MCF 10A (cell line): ENCODE data around the gene VAV2. TPM values are rescaled to one million over a fixed set of nuclear protein-coding genes. Genes with fewer than 3 reads are reported as not detected.

Experiments used
- BruUV-seq: library from RNA; stranded (reverse); fragments of 400-500 nt; replicated peaks from 2 replicates; lab custom pipeline; 2021; lab: Mats Ljungman, UMichigan
- CTCF ChIA-PET: fragments of 300-600 bp; sonication (Branson Sonifier 250); formaldehyde crosslinking; extraction: SDS; loops from one replicate; lab custom pipeline; 2021; ENCODE audit warnings: antibody characterized with exemption, inconsistent platforms; lab: Yijun Ruan, JAX
- POLR2A ChIA-PET: fragments of 300-600, 350-650 bp; sonication (Branson Sonifier 250); formaldehyde crosslinking; extraction: SDS; loops from one replicate; lab custom pipeline; 2020; ENCODE audit warnings: antibody characterized with exemption, inconsistent platforms; lab: Yijun Ruan, JAX
- DNase-seq: peaks from one replicate; pipeline ENCODE4 v3.0.0-alpha.2; 2018; ENCODE audit not compliant: unreplicated experiment
- H3K27ac Mint-ChIP-seq: one replicate; pipeline ENCODE4 v1.8.0; 2022; ENCODE audit warnings: mild to moderate bottlenecking, low read depth, mixed read lengths; ENCODE audit not compliant: unreplicated experiment
- H3K27me3 Mint-ChIP-seq: one replicate; pipeline ENCODE4 v1.8.0; 2022; ENCODE audit warnings: mixed read lengths; ENCODE audit not compliant: insufficient read depth, unreplicated experiment
- H3K36me3 Mint-ChIP-seq: one replicate; pipeline ENCODE4 v1.8.0; 2022; ENCODE audit warnings: mild to moderate bottlenecking, moderate library complexity, mixed read lengths; ENCODE audit not compliant: insufficient read depth, unreplicated experiment
- H3K4me1 Mint-ChIP-seq: one replicate; pipeline ENCODE4 v1.8.0; 2022; ENCODE audit warnings: mixed read lengths; ENCODE audit not compliant: insufficient read depth, unreplicated experiment
- H3K4me3 Mint-ChIP-seq: one replicate; pipeline ENCODE4 v1.8.0; 2022; ENCODE audit warnings: mild to moderate bottlenecking, moderate library complexity, mixed read lengths; ENCODE audit not compliant: unreplicated experiment
- H3K9me3 Mint-ChIP-seq: one replicate; pipeline ENCODE4 v1.8.0; 2022; ENCODE audit warnings: mixed read lengths; ENCODE audit not compliant: unreplicated experiment
- intact Hi-C: fragments of 100-400 bp; cut with micrococcal nuclease; formaldehyde crosslinking; loops from 2 replicates; pipeline ENCODE4 v1.14.1; 2022
- total RNA-seq: library from RNA; stranded (reverse); gene quantifications from 2 replicates; pipeline ENCODE4 v1.2.3, GENCODE V29; 2022
- TF ChIP-seq, protein P1 (sequence below): fragments of 200-600 bp; IDR thresholded peaks from one replicate; pipeline ENCODE4 v1.8.0; 2022; ENCODE audit warnings: antibody characterized with exemption, mild to moderate bottlenecking; ENCODE audit not compliant: unreplicated experiment

VAV2 gene
- total RNA-seq, 1 experiment from 2014 or later = 31.0 TPM

DNA sequence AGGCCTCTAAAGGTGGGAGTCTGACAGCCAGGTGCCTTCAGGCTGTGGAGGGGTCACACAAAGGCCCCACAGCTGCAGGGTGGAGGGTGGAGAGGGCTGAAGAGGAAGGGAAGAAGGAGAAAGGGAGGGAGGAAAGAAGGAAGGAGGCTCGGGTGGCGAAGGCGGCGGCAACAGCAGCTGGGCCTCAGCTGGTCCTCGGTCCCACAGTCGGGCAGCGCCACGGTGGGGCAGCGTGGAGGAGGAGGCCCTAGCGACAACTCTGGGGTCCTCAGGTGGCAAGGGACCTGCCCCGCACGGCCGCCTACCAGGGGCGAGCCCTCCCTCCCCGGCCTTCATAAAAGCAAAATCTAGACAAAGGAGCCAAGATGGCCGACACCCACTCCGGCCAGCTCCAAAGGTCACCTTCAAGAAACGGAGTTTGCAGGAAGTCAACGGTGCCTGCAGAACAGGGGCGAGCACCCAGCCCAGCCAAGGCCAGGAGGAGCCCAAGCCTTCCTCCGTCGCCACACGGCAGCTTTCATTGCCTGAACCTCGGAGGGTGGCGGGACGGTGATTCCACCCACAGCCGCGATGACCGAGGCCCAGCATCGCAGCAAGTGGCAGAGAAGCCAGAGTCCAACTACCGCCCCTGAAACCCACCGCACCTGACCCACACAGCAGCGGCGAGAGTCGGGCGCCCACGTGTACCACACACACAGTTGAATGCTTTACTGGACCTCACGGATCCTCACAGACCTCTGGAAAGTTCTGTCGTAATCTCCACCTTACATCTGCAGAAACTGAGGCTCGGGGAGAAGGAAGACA is 98.7 kb downstream of the VAV2 start:
- ChIA-PET POLR2A (no interaction called here), CTCF (interaction anchor here (0.5 kb wide), 1 partner anchor 29 kb away, joined by 3 read pairs; no protein-coding TSS in a partner anchor)
- Mint-ChIP-seq H3K4me3 (no peak overlapping the region), H3K36me3 (peaks cover 5% of the 10 kb centered on the region), H3K9me3 (no peaks in the 10 kb centered on the region), H3K27ac (no peak overlapping the region), H3K27me3 (no peaks in the 10 kb centered on the region), H3K4me1 (peaks cover 10% of the 10 kb centered on the region)
- BruUV-seq = no TSS peak
- DNase-seq = no peak
- intact Hi-C loops = no loop called here
- TF ChIP-seq, protein P1, sequence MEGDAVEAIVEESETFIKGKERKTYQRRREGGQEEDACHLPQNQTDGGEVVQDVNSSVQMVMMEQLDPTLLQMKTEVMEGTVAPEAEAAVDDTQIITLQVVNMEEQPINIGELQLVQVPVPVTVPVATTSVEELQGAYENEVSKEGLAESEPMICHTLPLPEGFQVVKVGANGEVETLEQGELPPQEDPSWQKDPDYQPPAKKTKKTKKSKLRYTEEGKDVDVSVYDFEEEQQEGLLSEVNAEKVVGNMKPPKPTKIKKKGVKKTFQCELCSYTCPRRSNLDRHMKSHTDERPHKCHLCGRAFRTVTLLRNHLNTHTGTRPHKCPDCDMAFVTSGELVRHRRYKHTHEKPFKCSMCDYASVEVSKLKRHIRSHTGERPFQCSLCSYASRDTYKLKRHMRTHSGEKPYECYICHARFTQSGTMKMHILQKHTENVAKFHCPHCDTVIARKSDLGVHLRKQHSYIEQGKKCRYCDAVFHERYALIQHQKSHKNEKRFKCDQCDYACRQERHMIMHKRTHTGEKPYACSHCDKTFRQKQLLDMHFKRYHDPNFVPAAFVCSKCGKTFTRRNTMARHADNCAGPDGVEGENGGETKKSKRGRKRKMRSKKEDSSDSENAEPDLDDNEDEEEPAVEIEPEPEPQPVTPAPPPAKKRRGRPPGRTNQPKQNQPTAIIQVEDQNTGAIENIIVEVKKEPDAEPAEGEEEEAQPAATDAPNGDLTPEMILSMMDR = no peak

DNA sequence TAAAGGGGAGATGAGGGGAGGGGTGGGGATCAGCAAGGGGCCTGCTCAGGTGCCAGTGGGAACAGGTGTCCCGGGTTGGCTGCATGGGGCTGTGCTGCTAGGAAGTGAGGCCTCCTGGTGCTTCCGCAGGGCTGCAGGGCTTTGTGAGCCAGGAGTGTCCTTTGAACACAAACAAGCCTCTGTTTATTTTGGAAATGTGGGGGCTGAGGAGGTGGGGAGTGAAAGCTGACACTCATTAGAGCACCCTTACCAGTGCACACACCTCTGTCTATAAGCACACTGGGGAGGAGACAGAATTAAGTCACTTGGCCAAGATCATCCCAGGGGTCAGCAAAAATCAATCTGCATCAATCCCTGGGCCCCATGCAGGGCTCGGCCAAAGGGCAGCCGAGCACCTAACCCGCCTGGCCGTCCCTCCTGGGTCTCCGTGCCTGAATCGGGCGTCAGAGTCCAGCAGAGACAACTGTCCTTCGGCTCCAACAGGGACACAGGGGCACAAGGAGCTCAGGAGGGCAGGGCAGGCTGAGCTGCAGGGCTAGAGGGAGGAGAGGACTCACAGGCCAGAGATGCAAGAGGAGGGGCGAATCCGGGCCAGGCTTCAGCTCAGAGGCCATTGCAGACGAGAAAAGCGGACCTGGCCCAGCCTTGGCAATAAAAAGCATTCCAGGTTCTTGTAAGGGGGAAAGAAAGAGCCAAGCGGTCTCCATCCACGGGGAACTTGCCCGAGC is 99.8 kb downstream of the VAV2 start:
- ChIA-PET POLR2A (no interaction called here), CTCF (no interaction called here)
- Mint-ChIP-seq H3K4me3 (no peak overlapping the region), H3K4me1 (peaks cover 16% of the 10 kb centered on the region), H3K27me3 (no peaks in the 10 kb centered on the region), H3K36me3 (peaks cover 5% of the 10 kb centered on the region), H3K9me3 (no peaks in the 10 kb centered on the region), H3K27ac (no peak overlapping the region)
- no TSS peak for BruUV-seq
- intact Hi-C loops = no loop called here
- DNase-seq = no peak
- TF ChIP-seq, protein P1 = no peak

DNA sequence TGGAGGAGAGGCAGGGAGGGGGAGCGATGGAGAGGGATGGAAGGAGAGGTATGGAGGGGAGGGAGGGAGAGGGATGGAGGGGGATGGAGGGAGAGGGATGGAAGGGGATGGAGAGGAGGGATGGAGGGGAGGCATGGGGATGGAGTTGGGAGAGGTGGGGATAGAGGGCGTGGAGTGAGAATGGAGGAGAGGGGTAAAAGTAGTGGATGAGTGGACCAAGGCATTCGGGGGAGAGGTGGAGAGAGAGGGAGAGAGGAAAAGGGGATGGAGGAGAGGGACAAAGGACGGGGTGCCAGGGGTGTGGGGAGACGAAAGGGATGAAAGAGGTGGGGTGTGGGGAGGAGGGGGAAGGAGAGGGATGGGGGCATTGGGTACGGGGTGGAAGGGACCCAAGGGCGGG is 100.4 kb downstream of the VAV2 start:
- Mint-ChIP-seq H3K4me1 (peaks cover 16% of the 10 kb centered on the region), H3K9me3 (no peaks in the 10 kb centered on the region), H3K27me3 (no peaks in the 10 kb centered on the region), H3K27ac (no peak overlapping the region), H3K4me3 (no peak overlapping the region), H3K36me3 (peaks cover 5% of the 10 kb centered on the region)
- BruUV-seq = no TSS peak
- TF ChIP-seq, protein P1 = no peak
- intact Hi-C loops = no loop called here
- ChIA-PET POLR2A (no interaction called here), CTCF (no interaction called here)
- no peak for DNase-seq

DNA sequence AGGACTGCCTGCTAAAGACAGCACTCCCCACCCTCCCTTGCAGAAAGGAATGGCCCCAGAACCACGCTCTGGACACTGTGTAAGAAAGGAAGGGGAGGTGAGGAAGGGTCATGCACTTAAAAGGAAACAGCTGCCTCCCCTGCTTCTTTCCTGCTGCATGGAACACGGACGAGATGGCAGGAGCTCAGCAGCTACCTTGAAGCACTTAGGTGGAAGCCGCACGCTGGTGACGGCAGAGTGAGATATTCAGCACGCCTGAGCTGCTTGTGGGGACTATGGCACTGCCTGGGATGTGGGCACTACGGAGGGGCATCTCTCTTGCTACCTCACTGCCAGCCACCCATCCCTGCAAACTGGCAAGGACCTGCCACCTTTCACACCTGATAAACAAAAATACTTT is 101.5 kb downstream of the VAV2 start:
- ChIA-PET CTCF (no interaction called here), POLR2A (no interaction called here)
- Mint-ChIP-seq H3K36me3 (peaks cover 5% of the 10 kb centered on the region), H3K27ac (no peak overlapping the region), H3K9me3 (no peaks in the 10 kb centered on the region), H3K4me3 (no peak overlapping the region), H3K27me3 (no peaks in the 10 kb centered on the region), H3K4me1 (peaks cover 16% of the 10 kb centered on the region)
- TF ChIP-seq, protein P1 = no peak
- no TSS peak for BruUV-seq
- no peak for DNase-seq
- intact Hi-C loops = no loop called here
